ENCODE data around the gene CSKMT. TPM values are rescaled to one million over a fixed set of nuclear protein-coding genes. Genes with fewer than 3 reads are reported as not detected.
"Not testable (repeated sequence)": the region's sequence is repeated elsewhere in the genome, so short reads cannot be mapped to it uniquely, and the experiment has no call there.

CSKMT gene
- total RNA-seq, 2 experiments from 2014 or later, result 11.0 to 18.2 TPM

GRCh38 chr11:62664405-62665074 lies 572 bp upstream of the CSKMT start:
- CTCF ChIA-PET, result interaction anchor here (0.7 to 3.0 kb wide), 21 partner anchors 8 to 270 kb away, joined by 3 to 17 read pairs (median 4); partner anchors contain the start of genes EML3, INTS5, MTA2 and SLC3A2
- POLR2A ChIA-PET, result interaction anchor here (0.6 to 1.8 kb wide), 22 partner anchors 8 to 213 kb away, joined by 3 to 14 read pairs (median 6); partner anchors contain the start of genes B3GAT3, EEF1G, GANAB and INTS5
- peak overlapping the region; percentile 93 for H3K27ac Mint-ChIP-seq
- peaks cover 35% of the 10 kb centered on the region for H3K4me1 Mint-ChIP-seq
- peaks cover 48% of the 10 kb centered on the region for H3K36me3 Mint-ChIP-seq (ENCODE audit: low read depth)
- H3K4me3 Mint-ChIP-seq, result peak overlapping the region; percentile 98
- no peaks in the 10 kb centered on the region for H3K27me3 Mint-ChIP-seq
- peak; percentile 66 for DNase-seq
- no peaks in the 10 kb centered on the region for H3K9me3 Mint-ChIP-seq

GRCh38 chr11:62665599-62666258 lies 617 bp downstream of the CSKMT start:
- Mint-ChIP-seq H3K9me3 (no peaks in the 10 kb centered on the region), H3K36me3 (ENCODE audit: low read depth) (peaks cover 47% of the 10 kb centered on the region), H3K4me3 (peak overlapping the region; percentile 98), H3K27ac (peak overlapping the region; percentile 93), H3K27me3 (no peaks in the 10 kb centered on the region), H3K4me1 (peaks cover 45% of the 10 kb centered on the region)
- DNase-seq, result peak; percentile 56
- POLR2A ChIA-PET, result interaction anchor here (0.6 to 1.8 kb wide), 18 partner anchors 9 to 190 kb away, joined by 3 to 14 read pairs (median 7); partner anchors contain the start of genes B3GAT3, GANAB, INTS5 and TUT1
- CTCF ChIA-PET, result interaction anchor here (0.5 to 3.0 kb wide), 19 partner anchors 8 to 216 kb away, joined by 3 to 17 read pairs (median 4); partner anchors contain the start of genes INTS5, MTA2, SLC3A2 and TUT1

GRCh38 chr11:62666259-62666926 lies 1.3 kb downstream of the CSKMT start:
- DNase-seq, result no peak
- Mint-ChIP-seq H3K4me3 (peak overlapping the region; percentile 98), H3K36me3 (ENCODE audit: low read depth) (peaks cover 51% of the 10 kb centered on the region), H3K27me3 (no peaks in the 10 kb centered on the region), H3K27ac (peak overlapping the region; percentile 93), H3K9me3 (no peaks in the 10 kb centered on the region), H3K4me1 (peaks cover 49% of the 10 kb centered on the region)
- ChIA-PET POLR2A (interaction anchor here (1.0 to 1.1 kb wide), 2 partner anchors 59 to 189 kb away, joined by 3 to 7 read pairs; no protein-coding TSS in a partner anchor), CTCF (interaction anchor here (0.8 to 3.0 kb wide), 8 partner anchors 7 to 215 kb away, joined by 3 to 7 read pairs (median 4); partner anchors contain the start of genes SLC3A2 and TUT1)

- Mint-ChIP-seq H3K4me1 (peaks cover 53% of the 10 kb centered on the region), H3K27me3 (no peaks in the 10 kb centered on the region), H3K36me3 (ENCODE audit: low read depth) (peaks cover 59% of the 10 kb centered on the region), H3K9me3 (no peaks in the 10 kb centered on the region), H3K27ac (peak overlapping the region; percentile 78), H3K4me3 (peak overlapping the region; percentile 98)
- POLR2A ChIA-PET, result interaction anchor here (0.8 kb wide), 1 partner anchor 66 kb away, joined by 3 read pairs; the partner anchor contains the start of gene MTA2
- no peak for DNase-seq
- CTCF ChIA-PET, result interaction anchor here (0.8 to 1.9 kb wide), 9 partner anchors 10 to 172 kb away, joined by 3 to 6 read pairs (median 3); partner anchors contain the start of genes TUT1 and WDR74
Measured at GRCh38 chr11:62667460-62667859, 2.3 kb downstream of the CSKMT start.

GRCh38 chr11:62669420-62670161 lies 4.5 kb downstream of the CSKMT start:
- Mint-ChIP-seq H3K27ac (peak overlapping the region; percentile 98), H3K4me1 (peaks cover 57% of the 10 kb centered on the region), H3K9me3 (no peaks in the 10 kb centered on the region), H3K36me3 (ENCODE audit: low read depth) (peaks cover 58% of the 10 kb centered on the region), H3K27me3 (no peaks in the 10 kb centered on the region), H3K4me3 (peak overlapping the region; percentile 99)
- no peak for DNase-seq
- POLR2A ChIA-PET, result interaction anchor here (0.6 to 0.8 kb wide), 2 partner anchors 119 to 184 kb away, joined by 3 read pairs; no protein-coding TSS in a partner anchor
- CTCF ChIA-PET, result interaction anchor here (0.7 to 2.5 kb wide), 8 partner anchors 13 to 610 kb away, joined by 3 to 8 read pairs (median 3); partner anchors contain the start of gene ROM1

- ChIA-PET CTCF (interaction anchor here (0.7 to 2.5 kb wide), 14 partner anchors 8 to 247 kb away, joined by 3 to 11 read pairs (median 5); partner anchors contain the start of genes BSCL2, GNG3, HNRNPUL2 and SLC3A2), POLR2A (interaction anchor here (0.7 to 1.4 kb wide), 7 partner anchors 18 to 182 kb away, joined by 3 to 5 read pairs (median 3); partner anchors contain the start of genes INTS5 and MTA2)
- DNase-seq, result no peak
- Mint-ChIP-seq H3K27me3 (no peaks in the 10 kb centered on the region), H3K9me3 (no peaks in the 10 kb centered on the region), H3K27ac (peak overlapping the region; percentile 98), H3K4me3 (peak overlapping the region; percentile 99), H3K4me1 (peaks cover 61% of the 10 kb centered on the region), H3K36me3 (ENCODE audit: low read depth) (peaks cover 56% of the 10 kb centered on the region)
Measured at GRCh38 chr11:62671236-62671607, 6.1 kb downstream of the CSKMT start.

GRCh38 chr11:62671608-62672389 lies 6.7 kb downstream of the CSKMT start, which contains the start of the genes LBHD1 and UQCC3:
Gene LBHD1 (minus strand): TSS chr11:62672267. CDS start chr11:62670031, 2,236 bp downstream.
Gene UQCC3 (plus strand): TSS chr11:62671673. CDS start chr11:62671746, 73 bp downstream.
- H3K4me1 Mint-ChIP-seq, result peaks cover 59% of the 10 kb centered on the region
- POLR2A ChIA-PET, result interaction anchor here (0.5 to 1.6 kb wide), 16 partner anchors 18 to 209 kb away, joined by 3 to 5 read pairs (median 3); partner anchors contain the start of genes INTS5, MTA2 and SLC3A2
- H3K4me3 Mint-ChIP-seq, result peak within 1 kb of the TSS; percentile 99
- DNase-seq, result peak; percentile 89
- H3K27me3 Mint-ChIP-seq, result no peaks in the 10 kb centered on the region
- CTCF ChIA-PET, result interaction anchor here (0.7 to 2.2 kb wide), 15 partner anchors 9 to 247 kb away, joined by 3 to 11 read pairs (median 5); partner anchors contain the start of genes BSCL2, GNG3, HNRNPUL2 and SLC3A2
- H3K9me3 Mint-ChIP-seq, result no peaks in the 10 kb centered on the region
- H3K27ac Mint-ChIP-seq, result peak within 1 kb of the TSS; percentile 98
- peaks cover 53% of the 10 kb centered on the region for H3K36me3 Mint-ChIP-seq (ENCODE audit: low read depth)

GRCh38 chr11:62673196-62673525 lies 8.0 kb downstream of the CSKMT start:
- Mint-ChIP-seq H3K9me3 (no peaks in the 10 kb centered on the region), H3K27me3 (no peaks in the 10 kb centered on the region), H3K36me3 (ENCODE audit: low read depth) (peaks cover 55% of the 10 kb centered on the region), H3K27ac (peak overlapping the region; percentile 98), H3K4me3 (peak overlapping the region; percentile 99), H3K4me1 (peaks cover 65% of the 10 kb centered on the region)
- DNase-seq, result no peak
- ChIA-PET POLR2A (interaction anchor here (0.6 to 1.6 kb wide), 5 partner anchors 9 to 96 kb away, joined by 3 to 4 read pairs (median 3); no protein-coding TSS in a partner anchor), CTCF (interaction anchor here (0.7 to 4.6 kb wide), 10 partner anchors 8 to 114 kb away, joined by 3 to 16 read pairs (median 4); partner anchors contain the start of genes C11orf98, CSKMT, TMEM179B and TUT1)

- DNase-seq, H3K4me3 Mint-ChIP-seq, H3K27me3 Mint-ChIP-seq, POLR2A ChIA-PET, H3K9me3 Mint-ChIP-seq: not testable (repeated sequence)
- CTCF ChIA-PET, result interaction anchor here (0.8 to 4.6 kb wide), 2 partner anchors 19 to 83 kb away, joined by 3 to 16 read pairs; partner anchors contain the start of gene TUT1
- peaks cover 49% of the 10 kb centered on the region for H3K36me3 Mint-ChIP-seq (ENCODE audit: low read depth)
- peaks cover 61% of the 10 kb centered on the region for H3K4me1 Mint-ChIP-seq
- H3K27ac Mint-ChIP-seq, result peak overlapping the region; percentile 52
Measured at GRCh38 chr11:62675415-62675814, 10.3 kb downstream of the CSKMT start.

GRCh38 chr11:62676698-62677097 lies 11.6 kb downstream of the CSKMT start:
- Mint-ChIP-seq H3K9me3 (no peaks in the 10 kb centered on the region), H3K36me3 (ENCODE audit: low read depth) (peaks cover 41% of the 10 kb centered on the region), H3K27me3 (no peaks in the 10 kb centered on the region), H3K4me1 (peaks cover 60% of the 10 kb centered on the region), H3K27ac (no peak overlapping the region), H3K4me3 (peak overlapping the region; percentile 90)
- CTCF ChIA-PET, result interaction anchor here (0.8 to 4.6 kb wide), 5 partner anchors 27 to 283 kb away, joined by 3 to 16 read pairs (median 4); partner anchors contain the start of genes SLC3A2 and TUT1
- no peak for DNase-seq
- POLR2A ChIA-PET, result interaction anchor here (0.6 kb wide), 1 partner anchor 180 kb away, joined by 4 read pairs; no protein-coding TSS in a partner anchor
